Heart right ventricle (tissue), 16 donors: ENCODE measurements around the gene CDK4. TPM values are rescaled to one million over a fixed set of nuclear protein-coding genes. Genes with fewer than 3 reads are reported as not detected.

Source experiments
- ATAC-seq, 8 donors: fragments of 200-7000 bp; cut with Tn5 transposase; one replicate each; pipeline ENCODE4 v1.9.1; 2020; ENCODE audit warnings: mild to moderate bottlenecking in 8 of 8, moderate library complexity in 8 of 8, moderate number of reproducible peaks in 1 of 8
- DNase-seq, 2 donors: peaks; one replicate each; pipeline ENCODE4 v3.0.0-alpha.2; 2020
- H3K27ac ChIP-seq, 10 donors: fragments of 200-600 bp; sonication (generic) in 2 of 10; one replicate each; pipeline versions ENCODE4 v1.5.0 to v1.8.0; 2020 to 2022; ENCODE audit warnings: mild to moderate bottlenecking in 3 of 10
- H3K27me3 ChIP-seq, 7 donors: fragments of 200-600 bp; one replicate each; pipeline ENCODE4 v1.8.0; 2021 to 2022; ENCODE audit warnings: mild to moderate bottlenecking in 2 of 7
- H3K36me3 ChIP-seq, 9 donors: fragments of 200-600 bp; sonication (generic) in 1 of 9; one replicate each; pipeline versions ENCODE4 v1.5.0 to v1.8.0; 2020 to 2022; ENCODE audit warnings: mild to moderate bottlenecking in 2 of 9
- H3K4me1 ChIP-seq, 9 donors: fragments of 200-600 bp; sonication (generic) in 1 of 9; one replicate each; pipeline versions ENCODE4 v1.5.0 to v1.8.0; 2020 to 2022; ENCODE audit warnings: mild to moderate bottlenecking in 4 of 9
- H3K4me3 ChIP-seq, 10 donors: fragments of 200-600 bp; sonication (generic) in 2 of 10; one replicate each; pipeline versions ENCODE4 v1.5.0 to v1.8.0; 2020 to 2022; ENCODE audit warnings: mild to moderate bottlenecking in 7 of 10, moderate library complexity in 2 of 10
- H3K9me3 ChIP-seq, 11 donors: fragments of 200-600 bp in 10 of 11; sonication (generic) in 2 of 11; one replicate each; pipeline versions ENCODE4 v1.5.0 to v1.8.0; 2013 to 2022; ENCODE audit warnings: mild to moderate bottlenecking in 2 of 11, control low read depth in 1 of 11, moderate library complexity in 1 of 11
- WGBS, 2 donors: extraction: QIAGEN DNeasy Blood & Tissue Kit; methylation state at CpG; one replicate each; pipeline ENCODE4 v1.1.7; 2013; ENCODE audit warnings: inconsistent platforms in 1 of 2; 5-methylcytosine and 5-hydroxymethylcytosine counted together
- intact Hi-C, 10 donors: fragments of 100-400 bp; cut with DNase I; formaldehyde crosslinking; loops; one replicate each; pipeline versions ENCODE4 v1.11.1 to v1.14.2; 2022
- polyA plus RNA-seq, 2 donors: library from polyadenylated mRNA; stranded (reverse); fragments of 200-250 nt; gene quantifications; one replicate each; pipeline ENCODE4 v1.2.3, GENCODE V29; 2013
- total RNA-seq, 10 donors: library from RNA; stranded (reverse); fragmentation: NEBNext Ultra II Directional in 3 of 10; extraction: Animal tissue kit (Norgen Biotek cat#: 25700) in 3 of 10; gene quantifications; one replicate each; pipeline versions ENCODE4 v1.2.1 to v1.2.4, GENCODE V29; 2021 to 2023
- TF ChIP-seq, protein P1 (sequence below), 9 donors: fragments of 200-600 bp; sonication (generic) in 2 of 9; IDR thresholded peaks; one replicate each; pipeline versions ENCODE4 v1.5.0 to v1.8.0; 2021 to 2022; ENCODE audit warnings: antibody characterized with exemption in 9 of 9, mild to moderate bottlenecking in 5 of 9, moderate library complexity in 1 of 9
- donor health status: Arrhythmogenic right ventricular cardiomyopathy.
- donor health status: ischemic (EF 13 %, LVEDD 7.1; RV severe dilation, severe dysfunction).
- donor health status: healthy with polysubstance abuse.
- donor health status: DM: no; HTN: yes; CAD: no.
- donor health status: DM: no; HTN: no; CAD: no.
- donor health status: ischemic (EF 25% LVEDD 6.9; RV normal size, moderate dysfunction).
- donor health status: ischemic (EF 25% LVEDD 5.7; RV mildly dilated, moderate dysfunction).
- donor health status: healthy.
- donor health status: DM: yes; HTN: yes; CAD: no.
- donor health status: Ischemic cardiomyopathy.
- donor health status: ischemic (EF 35%, LVEDD 5.7; RV mildly dilated, moderate dysfunction).
- donor health status: nonischemic (EF 11% LVEDD 7.7; RV severe dilation, severe dysfunction).
- donor health status: DM: yes; HTN: yes; CAD: no.
- donor health status: PGD.
- donor health status: ischemic (EF 29% LVEDD 5.4; RV normal size, mild dysfunction).
- donor health status: nonischemic (EF 23%, LVEDD 6.1; RV moderate dilation, normal function).

Gene CDK4
- total and polyA plus RNA-seq, 12 donors = 21.7 to 74.0 (median 52.0) TPM

- peaks cover 0 to 38% (median 17%) of the 10 kb centered on the region in 9 donors for H3K4me1 ChIP-seq
- peaks cover 0 to 52% (median 24%) of the 10 kb centered on the region in 9 donors for H3K36me3 ChIP-seq
- peak within 1 kb of the TSS in 9 of 10 donors; percentile 6 to 90 (median 68) for H3K27ac ChIP-seq
- DNase-seq (peak; percentile 98 to 99), ATAC-seq (peak; percentile 91 to 97 (median 92))
- no peaks in the 10 kb centered on the region for H3K27me3 ChIP-seq
- no peaks in the 10 kb centered on the region for H3K9me3 ChIP-seq
- intact Hi-C loops = loop anchor here in 5 of 10 donors (1.0 to 5.0 kb wide), 3 partner anchors 122 to 124 kb away; no protein-coding TSS in a partner anchor
- 1 to 2% methylated on average over 45 of the region's 45 CpGs for WGBS, 2 donors
- TF ChIP-seq, protein P1, sequence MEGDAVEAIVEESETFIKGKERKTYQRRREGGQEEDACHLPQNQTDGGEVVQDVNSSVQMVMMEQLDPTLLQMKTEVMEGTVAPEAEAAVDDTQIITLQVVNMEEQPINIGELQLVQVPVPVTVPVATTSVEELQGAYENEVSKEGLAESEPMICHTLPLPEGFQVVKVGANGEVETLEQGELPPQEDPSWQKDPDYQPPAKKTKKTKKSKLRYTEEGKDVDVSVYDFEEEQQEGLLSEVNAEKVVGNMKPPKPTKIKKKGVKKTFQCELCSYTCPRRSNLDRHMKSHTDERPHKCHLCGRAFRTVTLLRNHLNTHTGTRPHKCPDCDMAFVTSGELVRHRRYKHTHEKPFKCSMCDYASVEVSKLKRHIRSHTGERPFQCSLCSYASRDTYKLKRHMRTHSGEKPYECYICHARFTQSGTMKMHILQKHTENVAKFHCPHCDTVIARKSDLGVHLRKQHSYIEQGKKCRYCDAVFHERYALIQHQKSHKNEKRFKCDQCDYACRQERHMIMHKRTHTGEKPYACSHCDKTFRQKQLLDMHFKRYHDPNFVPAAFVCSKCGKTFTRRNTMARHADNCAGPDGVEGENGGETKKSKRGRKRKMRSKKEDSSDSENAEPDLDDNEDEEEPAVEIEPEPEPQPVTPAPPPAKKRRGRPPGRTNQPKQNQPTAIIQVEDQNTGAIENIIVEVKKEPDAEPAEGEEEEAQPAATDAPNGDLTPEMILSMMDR (IDR thresholded peaks at IDR 0.05) = peak; percentile 86 to 96 (median 93)
- peak within 1 kb of the TSS; percentile 64 to 99 (median 90) for H3K4me3 ChIP-seq
These were observed 30.7 kb upstream of the CDK4 start, which contains the start of gene TSFM for GRCh38 chr12:57782608-57783465. TSS of gene TSFM (plus strand) at chr12:57782787. CDS start at chr12:57782802, 15 bp downstream.

DNA sequence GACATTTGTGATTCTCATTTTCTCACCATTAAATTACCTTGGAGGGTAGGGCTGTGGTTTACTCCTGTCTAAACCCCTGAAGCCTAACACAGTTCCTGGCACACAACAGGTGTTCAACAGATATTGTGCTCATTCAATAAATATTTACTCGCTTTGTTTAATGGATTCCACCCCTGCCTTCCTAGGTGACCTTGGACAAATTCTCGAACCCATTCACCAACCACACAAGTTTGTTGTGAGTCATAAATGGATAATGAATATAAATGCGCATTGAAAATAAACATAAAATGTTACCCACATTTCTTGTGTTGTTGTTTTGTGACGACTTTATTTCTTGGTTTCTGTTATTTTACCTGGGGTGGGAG is 30.1 kb upstream of the CDK4 start:
- no peaks in the 10 kb centered on the region for H3K9me3 ChIP-seq
- peaks cover 0 to 38% (median 17%) of the 10 kb centered on the region in 9 donors for H3K4me1 ChIP-seq
- WGBS, 2 donors = 22 to 28% methylated on average over 4 of the region's 4 CpGs
- H3K27ac ChIP-seq = peak overlapping the region in 5 of 10 donors; percentile 6 to 90 (median 28)
- DNase-seq (no peak), ATAC-seq (peak in 1 of 8 donors; percentile 3)
- TF ChIP-seq, protein P1 (IDR thresholded peaks at IDR 0.05) = no peak
- peaks cover 0 to 46% (median 22%) of the 10 kb centered on the region in 9 donors for H3K36me3 ChIP-seq
- H3K27me3 ChIP-seq = no peaks in the 10 kb centered on the region
- intact Hi-C loops = loop anchor here in 5 of 10 donors (1.0 to 5.0 kb wide), 3 partner anchors 123 to 125 kb away; no protein-coding TSS in a partner anchor
- peak overlapping the region in 8 of 10 donors; percentile 64 to 99 (median 90) for H3K4me3 ChIP-seq

- DNase-seq (no peak), ATAC-seq (no peak)
- Histone ChIP-seq H3K27ac (peak overlapping the region in 2 of 10 donors; percentile 28 to 90), H3K36me3 (peaks cover 0 to 46% (median 18%) of the 10 kb centered on the region in 9 donors), H3K4me3 (no peak overlapping the region), H3K4me1 (peaks cover 0 to 38% (median 17%) of the 10 kb centered on the region in 9 donors), H3K9me3 (no peaks in the 10 kb centered on the region), H3K27me3 (no peaks in the 10 kb centered on the region)
- intact Hi-C loops = loop anchor here in 5 of 10 donors (1.0 to 5.0 kb wide), 3 partner anchors 123 to 126 kb away; no protein-coding TSS in a partner anchor
- TF ChIP-seq, protein P1 (IDR thresholded peaks at IDR 0.05) = no peak
- 68 to 79% methylated on average over 2 of the region's 2 CpGs for WGBS, 2 donors
These were observed 29.7 kb upstream of the CDK4 start for GRCh38 chr12:57781801-57782200.

DNA sequence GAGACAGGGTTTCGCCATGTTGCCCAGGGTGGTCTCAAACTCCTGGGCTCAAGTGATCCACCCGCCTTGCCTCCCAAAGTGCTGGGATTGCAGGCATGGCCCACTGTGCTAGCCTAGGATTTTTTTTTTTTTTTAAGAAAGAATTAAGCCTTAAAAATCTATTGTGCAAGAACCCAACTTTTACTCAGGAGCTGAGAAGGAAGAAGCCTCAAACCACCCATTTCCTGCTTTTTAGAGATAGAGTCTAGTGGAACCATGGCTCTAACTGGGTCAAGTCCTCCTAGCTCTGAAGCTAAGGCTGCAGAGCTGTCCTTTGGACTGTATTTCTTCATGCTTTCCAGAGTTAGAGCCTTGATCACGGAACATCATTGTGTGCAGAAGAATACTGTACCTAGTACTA is 29.1 kb upstream of the CDK4 start:
- Histone ChIP-seq H3K27ac (peak overlapping the region in 2 of 10 donors; percentile 28 to 90), H3K27me3 (no peaks in the 10 kb centered on the region), H3K4me3 (no peak overlapping the region), H3K36me3 (peaks cover 0 to 42% (median 13%) of the 10 kb centered on the region in 9 donors), H3K9me3 (no peaks in the 10 kb centered on the region), H3K4me1 (peaks cover 0 to 38% (median 17%) of the 10 kb centered on the region in 9 donors)
- TF ChIP-seq, protein P1 (IDR thresholded peaks at IDR 0.05) = no peak
- intact Hi-C loops = loop anchor here in 3 of 10 donors (5.0 kb wide), 1 partner anchor 126 kb away; no protein-coding TSS in a partner anchor
- WGBS, 2 donors = 93 to 99% methylated on average over 3 of the region's 3 CpGs
- DNase-seq = no peak
- ATAC-seq = no peak
